Sigmoid colon (tissue), 7 donors: ENCODE results near the gene ACTL8. TPM values are rescaled to one million over a fixed set of nuclear protein-coding genes. Genes with fewer than 3 reads are reported as not detected.

Experiments used
- DNase-seq: peaks from one replicate; pipeline ENCODE4 v3.0.0-alpha.2; 2019
- H3K27ac ChIP-seq, 4 donors: fragments of 200-600 bp; sonication (generic); one replicate each; pipeline ENCODE4 v1.5.1; 2016 to 2019; ENCODE audit warnings: mild to moderate bottlenecking in 1 of 4
- H3K27me3 ChIP-seq, 3 donors: fragments of 200-600 bp; sonication (generic); one replicate each; pipeline ENCODE4 v1.5.1; 2019; ENCODE audit warnings: mild to moderate bottlenecking in 1 of 3
- H3K36me3 ChIP-seq, 4 donors: fragments of 200-600 bp; sonication (generic); one replicate each; pipeline ENCODE4 v1.5.1; 2016 to 2019
- H3K4me1 ChIP-seq, 4 donors: fragments of 200-600 bp; sonication (generic); one replicate each; pipeline ENCODE4 v1.5.1; 2017 to 2019
- H3K4me3 ChIP-seq, 4 donors: fragments of 200-600 bp; sonication (generic); one replicate each; pipeline ENCODE4 v1.5.1; 2017 to 2019; ENCODE audit warnings: mild to moderate bottlenecking in 2 of 4, moderate library complexity in 1 of 4
- H3K9me3 ChIP-seq, 4 donors: fragments of 200-600 bp in 3 of 4; sonication (generic) in 3 of 4; one replicate each; pipeline versions ENCODE4 v1.5.1 to v1.6.1; 2013 to 2019
- EP300 ChIP-seq, 4 donors: sonication (generic); formaldehyde crosslinking; IDR thresholded peaks; one replicate each; pipeline ENCODE4 v1.6.1; 2017; ENCODE audit warnings: antibody characterized with exemption in 4 of 4
- POLR2A ChIP-seq, 2 donors: fragments of 450-650 bp; IDR thresholded peaks; one replicate each; pipeline ENCODE4 v1.6.1; 2016; ENCODE audit warnings: antibody characterized with exemption in 2 of 2, mild to moderate bottlenecking in 2 of 2, moderate library complexity in 2 of 2
- POLR2AphosphoS5 ChIP-seq, 4 donors: sonication (generic); formaldehyde crosslinking; IDR thresholded peaks; one replicate each; pipeline ENCODE4 v1.6.1; 2017; ENCODE audit warnings: antibody characterized with exemption in 4 of 4
- WGBS, 2 donors: extraction: QIAGEN DNeasy Blood & Tissue Kit; methylation state at CpG; one replicate each; pipeline ENCODE4 v1.1.7; 2013; 5-methylcytosine and 5-hydroxymethylcytosine counted together
- intact Hi-C: fragments of 100-400 bp; cut with DNase I; formaldehyde crosslinking; loops from one replicate; pipeline ENCODE4 v1.15.1; 2023
- polyA plus RNA-seq, 3 donors: library from polyadenylated mRNA; stranded (reverse); fragments of 200-250 nt; gene quantifications; one replicate each; pipeline ENCODE4 v1.2.3, GENCODE V29; 2013
- total RNA-seq, 4 donors: library from RNA; depleted of rRNA; stranded (reverse); fragments of >200 nt; gene quantifications; one replicate each; pipeline ENCODE4 v1.1.0, GENCODE V29; 2016
- TF ChIP-seq, protein P1 (sequence below), 4 experiments: fragments of 450-650 bp in 3 of 4; fragments of 200-600 bp in 1 of 4; IDR thresholded peaks; one replicate each; pipeline ENCODE4 v1.5.1; 2016 to 2019; ENCODE audit warnings: antibody characterized with exemption in 4 of 4, mild to moderate bottlenecking in 3 of 4, moderate library complexity in 2 of 4
- donor health status: healthy with polysubstance abuse.
- donor health status: Bipolar disorder and iron deficiency.
- donor health status: healthy.

The ACTL8 gene
- total and polyA plus RNA-seq, 7 donors = 0.63 TPM; not detected in 6

DNA sequence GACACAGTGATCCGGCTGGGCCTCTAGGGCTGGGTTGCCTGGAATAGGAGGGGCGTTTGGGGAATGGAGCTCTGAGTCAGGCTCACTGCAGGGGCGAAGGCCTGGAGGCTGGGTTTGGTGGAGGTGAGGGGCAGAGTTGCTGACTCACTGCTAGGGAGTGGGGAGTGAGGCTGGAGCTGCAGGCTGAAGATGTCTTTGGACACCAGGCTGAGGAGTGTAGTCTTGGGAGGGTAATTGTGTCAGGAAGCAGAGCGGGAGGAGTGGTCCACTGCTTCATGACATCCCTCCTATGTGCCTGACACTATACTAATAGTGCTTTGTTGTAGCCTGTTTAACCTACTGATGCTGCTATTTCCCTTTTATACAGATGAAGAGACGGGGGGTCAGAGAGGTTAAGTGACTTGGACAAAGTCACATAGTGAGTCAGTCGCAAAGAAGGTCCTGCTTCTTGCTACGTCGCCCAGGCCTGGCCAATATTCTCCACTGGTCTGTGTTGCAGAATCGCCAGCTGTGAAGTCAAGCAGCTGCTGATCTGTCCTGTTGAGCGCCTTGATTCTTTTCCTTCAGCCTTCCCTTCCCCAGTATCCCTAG, 13.6 kb downstream of the ACTL8 start:
- Histone ChIP-seq H3K36me3 (no peaks in the 10 kb centered on the region), H3K27ac (peak overlapping the region in 2 of 4 donors; percentile 38), H3K9me3 (no peaks in the 10 kb centered on the region), H3K4me3 (no peak overlapping the region), H3K27me3 (peaks cover 0 to 11% (median 2%) of the 10 kb centered on the region in 3 donors), H3K4me1 (peaks cover 0 to 26% (median 5%) of the 10 kb centered on the region in 4 donors)
- no peak for TF ChIP-seq POLR2A (IDR thresholded peaks at IDR 0.05)
- TF ChIP-seq EP300 (IDR thresholded peaks at IDR 0.05) = no peak
- TF ChIP-seq POLR2AphosphoS5 (IDR thresholded peaks at IDR 0.05) = no peak
- TF ChIP-seq, protein P1, sequence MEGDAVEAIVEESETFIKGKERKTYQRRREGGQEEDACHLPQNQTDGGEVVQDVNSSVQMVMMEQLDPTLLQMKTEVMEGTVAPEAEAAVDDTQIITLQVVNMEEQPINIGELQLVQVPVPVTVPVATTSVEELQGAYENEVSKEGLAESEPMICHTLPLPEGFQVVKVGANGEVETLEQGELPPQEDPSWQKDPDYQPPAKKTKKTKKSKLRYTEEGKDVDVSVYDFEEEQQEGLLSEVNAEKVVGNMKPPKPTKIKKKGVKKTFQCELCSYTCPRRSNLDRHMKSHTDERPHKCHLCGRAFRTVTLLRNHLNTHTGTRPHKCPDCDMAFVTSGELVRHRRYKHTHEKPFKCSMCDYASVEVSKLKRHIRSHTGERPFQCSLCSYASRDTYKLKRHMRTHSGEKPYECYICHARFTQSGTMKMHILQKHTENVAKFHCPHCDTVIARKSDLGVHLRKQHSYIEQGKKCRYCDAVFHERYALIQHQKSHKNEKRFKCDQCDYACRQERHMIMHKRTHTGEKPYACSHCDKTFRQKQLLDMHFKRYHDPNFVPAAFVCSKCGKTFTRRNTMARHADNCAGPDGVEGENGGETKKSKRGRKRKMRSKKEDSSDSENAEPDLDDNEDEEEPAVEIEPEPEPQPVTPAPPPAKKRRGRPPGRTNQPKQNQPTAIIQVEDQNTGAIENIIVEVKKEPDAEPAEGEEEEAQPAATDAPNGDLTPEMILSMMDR (IDR thresholded peaks at IDR 0.05) = no peak
- peak; percentile 74 for DNase-seq
- 76 to 82% methylated on average over 10 of the region's 10 CpGs for WGBS, 2 donors
- intact Hi-C loops = no loop called here

DNA sequence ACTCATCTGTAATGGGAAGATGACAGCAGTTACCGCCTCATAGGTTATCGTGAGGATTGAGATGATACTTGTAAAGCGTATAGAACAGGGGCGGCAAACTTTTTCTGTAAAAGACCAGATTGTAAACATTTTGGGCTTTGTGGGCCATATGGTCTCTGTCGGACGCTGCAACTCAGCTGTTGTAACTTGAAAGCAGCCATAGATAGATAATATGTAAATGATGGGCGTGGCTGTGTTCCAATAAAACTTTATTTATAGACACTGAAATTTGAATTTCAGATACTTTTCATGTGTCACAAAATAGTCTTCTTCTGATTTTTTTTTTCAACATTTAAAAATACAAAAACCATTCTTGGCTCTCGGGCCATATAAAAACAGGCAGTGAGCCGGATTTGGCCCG, 15.8 kb downstream of the ACTL8 start:
- Histone ChIP-seq H3K4me1 (peaks cover 0 to 11% (median 3%) of the 10 kb centered on the region in 4 donors), H3K27me3 (peaks cover 0 to 10% (median 0%) of the 10 kb centered on the region in 3 donors), H3K27ac (no peak overlapping the region), H3K4me3 (no peak overlapping the region), H3K36me3 (no peaks in the 10 kb centered on the region), H3K9me3 (no peaks in the 10 kb centered on the region)
- no peak for DNase-seq
- intact Hi-C loops = no loop called here
- WGBS, 2 donors = 84 to 88% methylated on average over 10 of the region's 10 CpGs
- TF ChIP-seq POLR2AphosphoS5 (IDR thresholded peaks at IDR 0.05) = no peak
- no peak for TF ChIP-seq POLR2A (IDR thresholded peaks at IDR 0.05)
- TF ChIP-seq, protein P1 (IDR thresholded peaks at IDR 0.05) = no peak
- TF ChIP-seq EP300 (IDR thresholded peaks at IDR 0.05) = no peak

DNA sequence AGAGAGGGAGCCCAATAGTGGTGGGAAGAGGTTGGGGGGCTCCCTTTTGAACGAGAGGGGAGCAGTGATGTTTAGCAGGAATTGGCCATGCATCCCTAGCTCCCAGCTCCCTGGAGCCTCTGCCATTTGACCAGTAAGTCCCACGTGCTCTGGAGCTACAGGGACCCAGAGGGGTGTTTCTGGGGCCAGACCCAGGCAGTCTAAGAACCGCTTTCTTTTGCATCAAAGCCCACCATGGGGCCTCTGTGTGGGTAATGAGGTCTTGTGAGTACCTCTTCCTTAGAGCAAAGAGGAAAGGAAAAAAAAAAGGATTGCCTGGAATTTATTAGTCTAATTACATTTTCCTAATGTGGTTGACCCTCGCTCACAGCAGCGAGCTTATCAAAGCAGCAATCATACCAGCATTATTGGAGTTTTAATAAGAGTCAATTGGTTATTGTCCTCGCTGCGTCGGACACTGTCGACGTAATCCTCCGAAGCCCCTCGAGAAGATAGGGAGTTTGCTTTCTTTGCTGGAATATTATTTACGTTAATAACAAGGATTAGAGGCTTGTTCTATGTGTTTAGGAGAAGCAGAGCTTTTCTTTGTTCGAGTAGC, 17.6 kb downstream of the ACTL8 start:
- intact Hi-C loops = no loop called here
- no peak overlapping the region for H3K27ac ChIP-seq
- no peak overlapping the region for H3K4me3 ChIP-seq
- 75 to 81% methylated on average over 14 of the region's 14 CpGs for WGBS, 2 donors
- no peaks in the 10 kb centered on the region for H3K9me3 ChIP-seq
- peaks cover 0 to 11% (median 0%) of the 10 kb centered on the region in 3 donors for H3K27me3 ChIP-seq
- TF ChIP-seq POLR2AphosphoS5 (IDR thresholded peaks at IDR 0.05) (no peak), POLR2A (IDR thresholded peaks at IDR 0.05) (no peak), EP300 (IDR thresholded peaks at IDR 0.05) (no peak)
- TF ChIP-seq, protein P1 (IDR thresholded peaks at IDR 0.05) = no peak
- H3K36me3 ChIP-seq = no peaks in the 10 kb centered on the region
- peaks cover 0 to 6% (median 3%) of the 10 kb centered on the region in 4 donors for H3K4me1 ChIP-seq
- DNase-seq = no peak

DNA sequence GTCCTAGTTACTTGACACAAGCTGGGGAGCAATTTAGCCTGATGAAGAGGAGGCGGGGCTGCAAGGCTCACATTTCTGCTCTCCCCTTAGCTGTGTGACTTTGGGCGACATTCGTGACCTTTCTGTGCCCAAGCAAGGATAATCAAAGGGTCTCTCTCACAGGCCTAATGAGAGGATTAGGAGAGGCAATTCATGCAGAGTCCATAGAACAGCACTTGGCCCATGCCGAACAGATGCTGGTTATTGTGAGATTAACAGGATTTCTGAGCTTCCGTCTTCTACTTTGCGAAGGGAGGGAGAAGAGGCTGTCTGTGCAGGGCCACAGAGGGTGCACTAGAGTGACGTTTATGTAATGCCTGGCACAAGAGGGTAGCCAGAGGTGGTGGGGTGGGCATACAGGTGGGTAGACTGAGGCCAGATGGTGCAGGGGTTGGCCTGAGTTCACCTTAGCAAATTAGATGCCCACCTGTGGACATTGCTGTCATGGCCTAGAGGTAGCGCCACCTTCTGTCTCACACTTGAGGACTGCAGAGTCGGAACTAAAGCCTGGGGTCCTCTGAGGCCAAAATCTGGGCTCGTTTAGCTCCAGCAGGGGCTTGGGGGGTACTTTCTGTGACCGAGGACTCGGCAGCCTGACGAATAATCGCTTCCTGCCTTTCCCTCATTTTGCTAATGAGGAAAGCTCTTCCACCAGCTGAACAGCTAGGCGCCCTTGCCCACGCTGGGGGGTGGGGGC, 18.6 kb downstream of the ACTL8 start:
- TF ChIP-seq POLR2AphosphoS5 (IDR thresholded peaks at IDR 0.05) = no peak
- TF ChIP-seq EP300 (IDR thresholded peaks at IDR 0.05) = no peak
- TF ChIP-seq, protein P1 (IDR thresholded peaks at IDR 0.05) = no peak
- TF ChIP-seq POLR2A (IDR thresholded peaks at IDR 0.05) = no peak
- no peak for DNase-seq
- H3K27me3 ChIP-seq = peaks cover 0 to 11% (median 0%) of the 10 kb centered on the region in 3 donors
- H3K36me3 ChIP-seq = no peaks in the 10 kb centered on the region
- intact Hi-C loops = no loop called here
- no peak overlapping the region for H3K27ac ChIP-seq
- H3K9me3 ChIP-seq = no peaks in the 10 kb centered on the region
- WGBS, 2 donors = 72 to 79% methylated on average over 16 of the region's 16 CpGs
- peaks cover 0 to 2% (median under 1%) of the 10 kb centered on the region in 4 donors for H3K4me1 ChIP-seq
- no peak overlapping the region for H3K4me3 ChIP-seq
